GM12864 (cell line): ENCODE results near the gene MMP14.

ENCODE experiments used
- DNase-seq: peaks from one replicate; pipeline ENCODE4 v3.0.0-alpha.2; 2011; ENCODE audit warnings: low read depth
- H3K4me3 ChIP-seq: 2 replicates; pipeline ENCODE4 v1.5.1; 2011; ENCODE audit warnings: mild to moderate bottlenecking, low read depth, low read length, control low read depth
- CTCF ChIP-seq: IDR thresholded peaks from 2 replicates; pipeline ENCODE4 v1.5.1; 2011; ENCODE audit warnings: low read depth, mild to moderate bottlenecking, moderate library complexity, low read length, control low read depth, inconsistent platforms; ENCODE audit errors: missing control alignments

MMP14 gene

GRCh38 chr14:22865424-22866405 lies 29.3 kb downstream of the MMP14 start:
- no peak for DNase-seq
- no peak overlapping the region for H3K4me3 ChIP-seq
- peak; percentile 32 for TF ChIP-seq CTCF

GRCh38 chr14:22866874-22867273 lies 30.5 kb downstream of the MMP14 start:
- no peak for DNase-seq
- H3K4me3 ChIP-seq: no peak overlapping the region
- no peak for TF ChIP-seq CTCF

GRCh38 chr14:22870811-22871223 lies 34.4 kb downstream of the MMP14 start:
- peak overlapping the region; percentile 75 for H3K4me3 ChIP-seq
- peak; percentile 72 for DNase-seq
- no peak for TF ChIP-seq CTCF

GRCh38 chr14:22871224-22872032 lies 35.0 kb downstream of the MMP14 start, which contains the start of gene LRP10:
TSS of gene LRP10 (plus strand) at chr14:22871740. CDS start at chr14:22872304, 564 bp downstream.
- DNase-seq: peak; percentile 76
- TF ChIP-seq CTCF: no peak
- H3K4me3 ChIP-seq: peak within 1 kb of the TSS; percentile 75

GRCh38 chr14:22872033-22872832 lies 35.8 kb downstream of the MMP14 start:
- peak; percentile 92 for TF ChIP-seq CTCF
- H3K4me3 ChIP-seq: peak overlapping the region; percentile 75
- no peak for DNase-seq

- TF ChIP-seq CTCF: no peak
- DNase-seq: no peak
- H3K4me3 ChIP-seq: peak overlapping the region; percentile 75
Measured at GRCh38 chr14:22872833-22873520, 36.6 kb downstream of the MMP14 start.
